Esophagus muscularis mucosa (tissue), 3 donors: ENCODE results near the gene SPIN1.

Source experiments
- POLR2AphosphoS5 ChIP-seq, 2 donors: sonication (generic); formaldehyde crosslinking; IDR thresholded peaks; one replicate each; pipeline ENCODE4 v1.6.1; 2017; ENCODE audit warnings: antibody characterized with exemption in 2 of 2
- TF ChIP-seq, protein P1 (sequence below), 3 experiments: fragments of 200-600 bp in 2 of 3; fragments of 450-650 bp in 1 of 3; sonication (generic) in 2 of 3; IDR thresholded peaks; one replicate each; pipeline ENCODE4 v1.5.1; 2017 to 2019; ENCODE audit warnings: antibody characterized with exemption in 3 of 3, mild to moderate bottlenecking in 2 of 3, moderate library complexity in 1 of 3

DNA sequence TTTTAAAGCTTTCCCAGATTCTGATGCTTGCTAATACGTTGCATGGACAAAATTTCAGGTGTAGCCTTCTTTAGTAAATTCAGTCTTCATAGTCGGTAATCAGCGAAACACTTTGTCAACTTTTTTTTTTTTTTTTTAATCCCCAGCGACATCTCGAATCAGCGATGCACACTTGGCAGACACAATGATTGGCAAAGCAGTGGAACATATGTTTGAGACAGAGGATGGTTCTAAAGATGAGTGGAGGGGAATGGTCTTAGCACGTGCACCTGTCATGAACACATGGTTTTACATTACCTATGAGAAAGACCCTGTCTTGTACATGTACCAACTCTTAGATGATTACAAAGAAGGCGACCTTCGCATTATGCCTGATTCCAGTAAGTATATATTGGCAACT, 80.0 kb downstream of the SPIN1 start:
- no peak for TF ChIP-seq POLR2AphosphoS5 (IDR thresholded peaks at IDR 0.05)
- TF ChIP-seq, protein P1, sequence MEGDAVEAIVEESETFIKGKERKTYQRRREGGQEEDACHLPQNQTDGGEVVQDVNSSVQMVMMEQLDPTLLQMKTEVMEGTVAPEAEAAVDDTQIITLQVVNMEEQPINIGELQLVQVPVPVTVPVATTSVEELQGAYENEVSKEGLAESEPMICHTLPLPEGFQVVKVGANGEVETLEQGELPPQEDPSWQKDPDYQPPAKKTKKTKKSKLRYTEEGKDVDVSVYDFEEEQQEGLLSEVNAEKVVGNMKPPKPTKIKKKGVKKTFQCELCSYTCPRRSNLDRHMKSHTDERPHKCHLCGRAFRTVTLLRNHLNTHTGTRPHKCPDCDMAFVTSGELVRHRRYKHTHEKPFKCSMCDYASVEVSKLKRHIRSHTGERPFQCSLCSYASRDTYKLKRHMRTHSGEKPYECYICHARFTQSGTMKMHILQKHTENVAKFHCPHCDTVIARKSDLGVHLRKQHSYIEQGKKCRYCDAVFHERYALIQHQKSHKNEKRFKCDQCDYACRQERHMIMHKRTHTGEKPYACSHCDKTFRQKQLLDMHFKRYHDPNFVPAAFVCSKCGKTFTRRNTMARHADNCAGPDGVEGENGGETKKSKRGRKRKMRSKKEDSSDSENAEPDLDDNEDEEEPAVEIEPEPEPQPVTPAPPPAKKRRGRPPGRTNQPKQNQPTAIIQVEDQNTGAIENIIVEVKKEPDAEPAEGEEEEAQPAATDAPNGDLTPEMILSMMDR (IDR thresholded peaks at IDR 0.05): no peak
